HT-29 (cell line): ENCODE measurements around the gene ACBD3. TPM values are rescaled to one million over a fixed set of nuclear protein-coding genes. Genes with fewer than 3 reads are reported as not detected.

Source experiments
- DNase-seq: peaks from one replicate; pipeline ENCODE4 v3.0.0-alpha.2; 2015; ENCODE audit warnings: low spot score
- total RNA-seq: library from RNA; depleted of rRNA; stranded (reverse); fragments of >200 nt; shearing (Covaris generic); gene quantifications from 2 replicates; pipeline ENCODE4 v1.2.3, GENCODE V29; 2014

ACBD3 gene
- total RNA-seq, 1 experiment from 2014 or later = 20.0 TPM

DNA sequence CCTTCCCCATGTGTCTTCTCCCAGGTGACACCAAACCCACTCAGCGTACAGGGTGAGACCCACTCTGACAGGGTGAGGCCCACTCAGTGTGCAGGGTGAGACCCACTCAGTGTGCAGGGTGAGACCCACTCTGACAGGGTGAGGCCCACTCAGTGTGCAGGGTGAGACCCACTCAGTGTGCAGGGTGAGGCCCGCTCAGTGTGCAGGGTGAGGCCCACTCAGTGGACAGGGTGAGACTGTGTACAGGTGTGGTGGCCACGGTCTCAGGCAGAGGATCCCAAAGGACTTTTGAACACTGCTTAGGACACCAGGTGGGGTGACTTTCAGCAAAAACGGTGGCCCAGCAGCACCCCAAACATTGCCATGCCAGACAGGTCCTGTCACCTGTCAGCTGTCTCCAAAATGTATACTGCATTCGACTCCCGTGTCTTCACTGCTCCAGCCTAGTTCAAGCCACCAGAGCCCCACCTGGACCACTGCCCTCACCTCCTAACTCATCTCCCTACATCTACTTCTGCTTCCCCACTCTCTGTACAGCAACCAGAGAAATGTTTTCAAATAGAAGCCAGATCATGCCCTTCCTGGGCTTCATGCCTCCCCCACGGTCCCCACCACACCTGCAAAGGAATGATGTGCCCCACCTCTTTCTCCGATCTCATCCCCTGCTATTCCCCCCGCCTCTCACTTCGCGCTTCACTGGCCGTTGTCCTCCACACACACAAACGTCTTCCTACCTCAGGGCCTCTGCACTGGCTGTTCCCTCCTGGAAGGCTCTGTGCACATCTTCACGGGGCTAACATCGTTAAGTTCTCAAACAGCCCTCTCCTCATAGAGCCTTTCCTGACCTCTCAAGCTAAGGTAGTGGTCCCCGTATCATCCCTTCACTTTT is 52.1 kb downstream of the ACBD3 start:
- no peak for DNase-seq

- DNase-seq = no peak
These were observed 52.9 kb downstream of the ACBD3 start for GRCh38 chr1:226133504-226134123.

DNA sequence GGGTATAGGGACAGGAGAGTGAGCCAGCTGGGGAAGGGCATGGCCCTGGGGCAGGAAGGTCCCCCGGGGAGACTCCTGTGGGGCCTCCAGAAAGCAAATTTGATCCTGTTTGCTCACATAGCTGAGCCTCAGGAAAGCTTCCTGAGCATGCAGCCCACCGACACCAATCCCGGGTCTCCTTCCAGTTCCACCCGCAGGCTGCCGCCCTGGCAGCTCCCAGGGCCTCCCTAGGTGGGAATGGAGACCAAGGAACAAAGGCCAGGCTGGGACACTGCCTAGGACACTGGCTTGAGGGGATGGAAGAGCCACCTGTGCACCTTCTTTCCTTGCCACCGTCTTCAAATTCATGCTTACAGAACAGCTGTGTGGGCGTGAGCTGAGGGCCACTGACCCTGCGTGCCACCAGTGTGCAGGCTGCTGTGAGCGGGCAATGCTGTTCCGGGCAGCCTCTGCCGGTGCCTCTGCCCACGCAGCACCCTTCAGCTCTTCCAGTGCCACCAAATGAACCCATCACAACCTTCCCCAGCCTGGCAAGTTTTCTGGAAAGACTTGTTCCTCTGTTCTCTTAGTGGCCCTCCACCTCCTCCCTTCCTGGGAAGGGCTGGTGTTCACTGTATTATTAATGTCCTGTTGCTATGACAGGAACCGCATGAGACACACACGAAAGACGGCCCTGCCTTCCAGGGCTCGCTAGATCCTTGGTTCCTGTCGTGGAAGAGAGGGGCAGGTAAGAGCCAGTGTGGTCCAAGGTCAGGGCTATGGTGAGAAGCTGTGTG is 53.6 kb downstream of the ACBD3 start:
- DNase-seq = peak; percentile 96

DNA sequence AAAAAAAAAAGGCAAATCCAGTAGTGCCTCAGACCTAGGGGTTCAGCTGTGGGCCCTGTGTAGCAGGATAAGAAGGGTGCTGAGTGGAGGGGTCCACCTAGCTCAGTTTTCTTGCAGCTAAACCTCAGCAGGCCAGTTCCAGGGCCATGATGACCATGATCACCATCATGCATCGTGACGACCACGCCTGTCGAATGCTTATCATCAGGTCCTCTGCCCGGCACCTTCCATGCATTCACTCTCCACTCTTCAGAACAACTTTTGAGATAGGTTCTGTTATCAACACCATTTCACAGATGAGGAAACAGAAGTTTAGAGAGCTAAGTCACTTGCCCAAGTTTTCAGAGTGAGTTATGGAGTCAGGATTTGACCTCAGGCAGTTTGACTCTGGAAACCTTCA is 54.9 kb downstream of the ACBD3 start:
- DNase-seq = no peak

- DNase-seq = no peak
These were observed 57.3 kb downstream of the ACBD3 start for GRCh38 chr1:226129230-226129629.

- DNase-seq = peak; percentile 80
These were observed 58.0 kb downstream of the ACBD3 start for GRCh38 chr1:226128487-226129075.

DNA sequence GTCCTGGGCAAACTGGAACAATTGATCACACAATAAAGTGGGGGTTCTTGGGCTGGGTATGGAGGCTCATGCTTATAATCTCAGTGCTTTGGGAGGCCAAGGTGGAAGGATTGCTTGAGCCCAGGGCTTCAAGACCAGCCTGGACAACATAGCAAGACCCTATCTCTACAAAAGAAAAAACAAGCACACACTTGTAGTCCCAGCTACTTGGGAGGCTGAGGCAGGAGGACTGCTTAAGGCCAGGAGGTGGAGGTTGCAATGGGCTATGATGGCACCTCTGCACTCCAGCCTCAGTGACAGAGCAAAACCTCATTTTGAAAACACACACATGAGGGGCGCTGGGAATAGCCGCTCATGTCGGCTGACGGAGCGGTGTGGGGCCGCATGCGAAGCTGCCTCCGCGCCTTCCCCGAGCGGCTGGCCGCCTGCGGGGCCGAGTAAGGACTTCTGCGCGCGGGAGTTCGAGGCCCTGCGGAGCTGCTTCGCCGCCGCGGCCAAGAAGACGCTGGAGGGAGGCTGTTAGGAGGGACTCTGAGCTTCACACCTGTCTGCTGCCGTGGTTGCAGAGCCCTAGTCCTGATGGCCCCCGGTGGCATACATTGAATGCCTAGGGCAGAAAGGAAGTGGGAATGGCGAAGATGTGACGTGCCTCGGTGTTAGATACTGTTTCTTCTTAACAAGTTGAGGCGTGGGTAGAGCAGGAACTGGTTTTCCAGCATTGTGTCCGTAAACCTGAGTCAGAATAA is 59.5 kb downstream of the ACBD3 start:
- peak; percentile 81 for DNase-seq

DNA sequence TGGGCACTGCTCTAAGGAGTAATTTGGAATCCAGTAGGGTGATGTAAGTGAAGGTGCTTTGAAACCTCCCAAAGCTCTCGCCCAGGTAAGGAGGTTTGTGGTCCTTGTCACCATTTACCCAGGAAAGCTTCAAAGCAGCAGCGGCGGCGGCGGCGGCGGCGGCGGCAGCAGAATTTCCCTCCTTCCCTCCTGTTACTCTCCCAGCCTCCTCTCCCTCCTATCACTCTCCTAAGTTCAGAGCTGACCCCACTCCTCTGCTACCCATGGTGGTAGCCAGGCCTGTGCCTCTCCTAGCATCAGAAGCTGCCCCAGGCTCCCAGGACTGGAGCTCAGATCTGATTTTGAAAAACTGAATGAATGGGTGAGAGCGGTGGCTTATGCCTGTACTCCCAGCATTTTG is 60.7 kb downstream of the ACBD3 start:
- DNase-seq = no peak

DNA sequence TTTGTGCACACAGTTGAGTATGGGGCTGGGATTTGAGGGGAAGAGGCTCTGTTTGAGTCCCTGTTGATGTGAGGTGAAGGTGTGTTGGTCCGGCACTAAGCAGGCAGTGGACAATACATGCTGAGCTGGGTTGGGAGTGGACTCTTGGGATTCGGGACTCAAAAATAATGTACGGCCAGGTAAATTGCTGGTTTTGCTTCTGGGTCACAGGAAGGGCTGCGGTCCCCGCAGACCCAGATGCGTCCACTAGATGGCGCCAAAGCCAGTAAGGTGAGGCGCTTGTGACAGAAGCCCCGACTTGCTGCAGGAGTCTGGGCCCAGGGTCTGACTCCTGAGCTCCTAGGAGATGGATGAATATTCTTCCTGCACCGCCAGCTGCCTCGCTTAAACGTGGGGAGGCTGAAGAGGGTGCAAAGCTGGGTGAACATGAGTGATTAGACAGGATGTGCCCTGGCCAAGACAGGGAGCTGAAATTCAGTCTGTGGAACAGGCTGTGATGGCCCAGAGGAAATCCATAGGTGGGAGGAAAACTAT is 61.4 kb downstream of the ACBD3 start:
- peak; percentile 97 for DNase-seq

DNA sequence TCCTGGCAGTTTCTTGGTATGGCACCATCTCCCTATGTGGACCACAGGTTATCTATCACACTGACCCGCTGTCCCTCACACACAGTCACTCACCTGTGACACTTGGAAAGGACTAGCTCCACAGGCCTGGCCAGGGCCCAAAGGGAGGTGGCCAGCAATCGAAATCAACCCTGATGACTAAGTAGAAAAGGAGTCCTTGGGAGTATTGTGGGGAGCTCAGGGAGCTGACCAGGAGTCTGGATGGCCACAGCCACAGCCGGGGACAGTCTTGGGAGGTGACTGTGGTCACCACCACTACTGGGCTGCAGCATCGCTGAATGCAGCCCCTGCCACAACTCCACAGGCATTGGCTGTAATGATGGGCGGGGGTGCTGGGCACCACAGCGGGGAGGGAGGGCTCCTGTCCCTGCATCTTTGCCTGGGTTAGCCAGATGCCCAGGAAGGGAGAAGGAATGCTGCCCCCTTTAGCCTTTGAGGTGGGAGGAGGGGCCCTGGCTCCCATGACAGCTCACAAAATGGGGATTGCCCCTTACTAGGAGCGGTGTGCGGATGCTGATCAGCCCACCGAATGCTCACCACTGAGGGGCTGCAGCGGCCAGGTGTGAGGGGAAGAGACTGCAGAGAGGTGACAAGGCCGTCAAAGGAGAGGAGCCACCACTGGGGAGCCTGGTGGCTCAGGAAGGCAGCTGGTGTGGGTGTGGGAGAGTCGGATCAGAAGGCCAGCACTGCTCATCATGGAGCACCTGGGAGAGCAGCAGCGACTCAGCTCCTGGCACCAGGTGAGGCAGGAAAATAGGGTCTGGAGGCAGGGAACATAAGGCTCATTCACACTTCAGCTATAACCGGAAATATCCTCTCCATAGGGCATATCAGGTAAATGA is 62.7 kb downstream of the ACBD3 start:
- peak; percentile 80 for DNase-seq

DNA sequence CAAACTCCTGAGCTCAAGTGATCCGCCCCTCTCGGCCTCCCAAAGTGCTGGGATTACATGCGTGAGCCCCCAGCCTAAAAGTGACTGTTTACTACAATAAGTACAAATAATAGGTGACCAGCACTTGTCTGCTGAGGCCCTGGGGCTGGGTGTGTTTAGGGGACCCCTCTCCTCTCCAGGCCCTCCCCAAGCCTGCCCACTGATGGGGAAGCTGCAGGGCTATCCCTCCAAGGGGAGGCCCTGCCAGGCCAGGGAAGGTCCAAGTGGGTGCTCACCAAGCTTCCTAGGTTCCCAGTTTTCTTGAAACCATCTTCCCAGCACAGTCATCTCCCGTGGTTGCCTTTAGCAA is 63.4 kb downstream of the ACBD3 start:
- DNase-seq = no peak

- peak; percentile 73 for DNase-seq
These were observed 64.7 kb downstream of the ACBD3 start for GRCh38 chr1:226121587-226122400.

GRCh38 chr1:226121049-226121586 is 65.4 kb downstream of the ACBD3 start:
- DNase-seq = no peak

DNA sequence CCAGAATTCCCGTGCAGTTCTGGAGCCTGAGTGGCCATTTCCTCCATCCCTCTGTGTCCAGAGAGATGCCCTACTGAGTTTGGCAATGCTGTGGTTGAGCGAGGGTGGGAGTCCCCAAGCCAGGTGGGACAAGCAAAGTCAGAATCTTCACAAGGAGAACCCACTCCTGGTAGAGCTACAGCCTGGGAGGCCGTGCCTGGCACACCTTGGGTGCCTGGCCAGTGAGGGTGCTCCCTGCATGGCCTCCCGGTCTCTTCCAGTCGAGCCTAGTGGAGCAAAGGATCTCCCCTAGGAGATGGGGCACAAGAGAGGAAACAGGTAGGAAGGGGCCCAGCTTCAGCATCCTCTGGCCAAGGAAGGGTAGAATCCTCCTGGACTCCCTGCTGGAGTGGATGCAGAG is 66.1 kb downstream of the ACBD3 start:
- no peak for DNase-seq

- DNase-seq = no peak
These were observed 67.4 kb downstream of the ACBD3 start for GRCh38 chr1:226119169-226119568.

GRCh38 chr1:226118357-226118756 is 68.2 kb downstream of the ACBD3 start:
- no peak for DNase-seq

- no peak for DNase-seq
These were observed 69.2 kb downstream of the ACBD3 start for GRCh38 chr1:226117330-226117729.

DNA sequence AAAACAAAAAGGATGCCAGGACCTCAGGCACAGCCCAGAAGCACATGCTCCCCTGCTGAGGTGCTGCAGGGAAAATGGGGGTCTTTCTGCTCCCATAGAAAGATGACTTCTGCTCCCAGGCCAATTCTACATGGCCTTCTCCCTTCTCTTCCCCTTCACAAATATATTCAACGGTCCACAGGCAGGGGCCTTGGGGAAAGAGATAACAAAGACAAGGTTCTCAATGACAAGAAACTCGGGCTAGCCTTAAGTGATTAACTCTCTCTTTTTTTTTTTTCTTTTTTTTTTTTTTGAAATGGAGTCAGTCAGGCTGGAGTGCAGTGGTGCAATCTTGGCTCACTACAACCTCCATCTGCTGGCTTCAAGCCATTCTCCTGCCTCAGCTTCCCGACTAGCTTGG is 69.9 kb downstream of the ACBD3 start:
- DNase-seq = no peak

DNA sequence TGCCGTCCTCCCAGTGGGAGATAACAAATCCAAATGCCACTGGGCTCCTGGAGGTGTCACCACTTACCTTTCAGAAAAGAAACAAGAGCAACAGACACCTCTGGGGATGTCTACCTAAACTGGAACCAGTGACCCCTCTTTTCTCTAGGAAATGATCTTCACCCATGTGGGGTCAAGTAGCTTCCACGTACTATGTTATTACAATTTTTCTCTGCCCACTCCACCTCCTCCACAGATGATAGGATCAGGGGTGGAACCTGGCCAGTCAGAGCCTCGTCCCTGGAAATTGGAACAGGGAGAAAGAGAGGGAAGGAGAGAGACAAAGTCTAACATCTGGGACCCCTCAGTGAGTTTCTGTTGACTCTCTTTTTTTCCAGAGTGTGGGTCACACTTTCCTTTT is 73.9 kb downstream of the ACBD3 start:
- no peak for DNase-seq
